HepG2 (cell line): ENCODE data around the gene EFNA4. TPM values are rescaled to one million over a fixed set of nuclear protein-coding genes. Genes with fewer than 3 reads are reported as not detected.
A peak's percentile ranks its signal among the peaks of the same experiment; 100 is the strongest.

Experiments used
- ATAC-seq: fragments of 200-7000 bp; cut with Tn5 transposase; 3 replicates; pipeline ENCODE4 v1.9.1; 2020; ENCODE audit warnings: mild to moderate bottlenecking, moderate library complexity
- BruUV-seq: library from RNA; stranded (reverse); fragments of 400-500 nt; replicated peaks from 2 replicates; lab custom pipeline; 2021; lab: Mats Ljungman, UMichigan
- CTCF ChIA-PET: fragments of 300-600 bp; formaldehyde crosslinking; extraction: SDS; loops from one replicate; lab custom pipeline; 2021; ENCODE audit warnings: low total read pairs, inconsistent platforms, low intra/inter-chr PET ratio; lab: Yijun Ruan, JAX
- POLR2A ChIA-PET: fragments of 350-600 bp; sonication (Branson Sonifier 250); formaldehyde crosslinking; loops from one replicate; lab custom pipeline; 2020; ENCODE audit warnings: antibody characterized with exemption, inconsistent platforms; lab: Yijun Ruan, JAX
- DNase-seq: peaks from one replicate; pipeline ENCODE4 v3.0.0-alpha.2; 2015; ENCODE audit warnings: low spot score
- FAIRE-seq: peaks from 3 replicates; lab custom pipeline; 2011; peaks lifted over from hg19 to GRCh38; lab: Jason Lieb, UNC
- H2AFZ ChIP-seq: one replicate; pipeline ENCODE4 v1.6.1; 2011; ENCODE audit warnings: low read length, inconsistent platforms
- H3K27ac ChIP-seq: fragments of 300-600 bp; 3 replicates; pipeline ENCODE4 v1.8.0; 2011; ENCODE audit warnings: mixed run types, mild to moderate bottlenecking, mixed read lengths, low read length, inconsistent platforms; ENCODE audit not compliant: insufficient read depth; ENCODE audit errors: extremely low read length
- H3K27me3 ChIP-seq, 2 experiments: fragments of 200-600 bp in 1 of 2; 2 replicates in 1 of 2; 3 replicates in 1 of 2; pipeline versions ENCODE4 v1.6.0 to v1.8.0; 2011; ENCODE audit warnings: low read length in 2 of 2, mild to moderate bottlenecking in 2 of 2, moderate library complexity in 2 of 2, inconsistent platforms in 1 of 2; ENCODE audit not compliant: insufficient read depth in 2 of 2, control insufficient read depth in 1 of 2
- H3K36me3 ChIP-seq, 2 experiments: fragments of 200-600 bp in 1 of 2; replicated peaks in 1 of 2; 2 replicates in 1 of 2; 3 replicates in 1 of 2; pipeline versions ENCODE4 v1.5.1 to v1.8.0; 2011; ENCODE audit warnings: low read length in 2 of 2, inconsistent platforms in 1 of 2; ENCODE audit not compliant: insufficient read depth in 2 of 2, control insufficient read depth in 1 of 2
- H3K4me1 ChIP-seq: 2 replicates; pipeline ENCODE4 v1.5.1; 2012; ENCODE audit warnings: low read length, inconsistent platforms; ENCODE audit not compliant: insufficient read depth
- H3K4me2 ChIP-seq: 2 replicates; pipeline ENCODE4 v1.6.0; 2011; ENCODE audit warnings: low read depth, low read length, inconsistent platforms
- H3K4me3 ChIP-seq, 3 experiments: fragments of 200-600 bp in 1 of 3; sonication (generic), shearing (Covaris generic) in 1 of 3; replicated peaks in 1 of 3; 2 replicates each; pipeline ENCODE4 v1.5.1; 2011 to 2016; ENCODE audit warnings: low read length in 3 of 3, inconsistent platforms in 2 of 3, low read depth in 2 of 3, mild to moderate bottlenecking in 2 of 3, control low read depth in 1 of 3, mixed read lengths in 1 of 3; ENCODE audit not compliant: insufficient read depth in 1 of 3
- H3K79me2 ChIP-seq: one replicate; pipeline ENCODE4 v1.6.1; 2011; ENCODE audit warnings: low read length, inconsistent platforms; ENCODE audit not compliant: insufficient read depth
- H3K9ac ChIP-seq: 2 replicates; pipeline ENCODE4 v1.6.0; 2011; ENCODE audit warnings: mild to moderate bottlenecking, low read depth, low read length, inconsistent platforms; ENCODE audit not compliant: insufficient read depth
- H3K9me3 ChIP-seq: 2 replicates; pipeline ENCODE4 v1.5.1; 2012; ENCODE audit warnings: mild to moderate bottlenecking, low read length
- H4K20me1 ChIP-seq: 2 replicates; pipeline ENCODE4 v1.6.0; 2011; ENCODE audit warnings: inconsistent platforms, mild to moderate bottlenecking, low read length, moderate library complexity; ENCODE audit not compliant: insufficient read depth
- BCL6 ChIP-seq: IDR thresholded peaks from 2 replicates; pipeline ENCODE4 v1.6.1; 2016; ENCODE audit warnings: missing genetic modification reagents, missing compliant biosample characterization
- CENPT ChIP-seq: sonication (generic); formaldehyde crosslinking; IDR thresholded peaks from 2 replicates; pipeline ENCODE4 v1.8.0; 2022; ENCODE audit warnings: low read depth, mild to moderate bottlenecking, moderate library complexity, missing genetic modification reagents
- GABPB1 ChIP-seq: IDR thresholded peaks from 2 replicates; pipeline ENCODE4 v1.6.1; 2016; ENCODE audit warnings: mild to moderate bottlenecking, missing genetic modification reagents, moderate library complexity, missing compliant biosample characterization
- GATAD1 ChIP-seq: IDR thresholded peaks from 2 replicates; pipeline ENCODE4 v1.6.1; 2016; ENCODE audit warnings: missing genetic modification reagents, missing compliant biosample characterization
- IKZF4 ChIP-seq: sonication (generic); formaldehyde crosslinking; IDR thresholded peaks from 2 replicates; pipeline ENCODE4 v1.5.1; 2020; ENCODE audit warnings: borderline replicate concordance, mild to moderate bottlenecking, low read depth, missing genetic modification reagents; ENCODE audit errors: not compliant biosample characterization
- KMT2B ChIP-seq: IDR thresholded peaks from 2 replicates; pipeline ENCODE4 v1.6.1; 2016; ENCODE audit warnings: missing genetic modification reagents, missing compliant biosample characterization
- MXI1 ChIP-seq: IDR thresholded peaks from 3 replicates; pipeline ENCODE4 v1.6.1; 2012; ENCODE audit warnings: low read depth, low read length, inconsistent platforms, borderline replicate concordance
- NONO ChIP-seq, 2 experiments: fragments of 450-650 bp in 1 of 2; sonication (generic) in 1 of 2; formaldehyde crosslinking in 1 of 2; IDR thresholded peaks in 1 of 2; conservative IDR thresholded peaks in 1 of 2; 2 replicates each; pipeline versions ENCODE4 v1.6.1 to v1.8.0; 2017 to 2022; ENCODE audit warnings: mild to moderate bottlenecking in 1 of 2, missing genetic modification reagents in 1 of 2, moderate library complexity in 1 of 2
- NR2F6 ChIP-seq, 2 experiments: IDR thresholded peaks; 2 replicates each; pipeline ENCODE4 v1.6.1; 2016; ENCODE audit warnings: antibody characterized with exemption in 1 of 2, mild to moderate bottlenecking in 1 of 2
- PATZ1 ChIP-seq: sonication (generic); formaldehyde crosslinking; IDR thresholded peaks from 2 replicates; pipeline ENCODE4 v1.4.0; 2020; ENCODE audit warnings: missing genetic modification reagents
- STAG1 ChIP-seq: sonication (generic); formaldehyde crosslinking; IDR thresholded peaks from 2 replicates; pipeline ENCODE4 v1.4.0; 2020; ENCODE audit warnings: missing genetic modification reagents
- ZBTB38 ChIP-seq: sonication (generic); formaldehyde crosslinking; IDR thresholded peaks from 2 replicates; pipeline ENCODE4 v1.5.1; 2020; ENCODE audit warnings: mild to moderate bottlenecking, missing genetic modification reagents
- ZFAT ChIP-seq: sonication (generic); formaldehyde crosslinking; conservative IDR thresholded peaks from 2 replicates; pipeline ENCODE4 v1.8.1; 2023; ENCODE audit warnings: missing genetic modification reagents, inconsistent platforms
- ZNF230 ChIP-seq: sonication (generic); formaldehyde crosslinking; IDR thresholded peaks from 2 replicates; pipeline ENCODE4 v1.4.0; 2020; ENCODE audit warnings: mild to moderate bottlenecking, missing genetic modification reagents
- ZNF556 ChIP-seq: sonication (generic); formaldehyde crosslinking; IDR thresholded peaks from 2 replicates; pipeline ENCODE4 v1.4.0; 2020; ENCODE audit warnings: mild to moderate bottlenecking, missing genetic modification reagents, borderline replicate concordance
- ZNF609 ChIP-seq: sonication (generic); formaldehyde crosslinking; IDR thresholded peaks from 2 replicates; pipeline ENCODE4 v1.4.0; 2020; ENCODE audit warnings: mild to moderate bottlenecking, missing genetic modification reagents, borderline replicate concordance
- WGBS: methylation state at CpG from one replicate; pipeline ENCODE4 v1.1.6; 2017; ENCODE audit warnings: low lambda C conversion rate; 5-methylcytosine and 5-hydroxymethylcytosine counted together
- in situ Hi-C: cut with HindIII; loops from 2 replicates; pipeline ENCODE4 v1.10.0; 2017; ENCODE audit warnings: low pct_unique_long_range_greater_than_20kb; ENCODE audit not compliant: extremely low pct_ligation_motif_present
- intact Hi-C: fragments of 100-400 bp; cut with micrococcal nuclease; formaldehyde crosslinking; loops from one replicate; pipeline ENCODE4 v1.10.0; 2022; ENCODE audit not compliant: unreplicated experiment
- polyA plus RNA-seq, 8 experiments: library from polyadenylated mRNA; depleted of rRNA in 3 of 8; stranded (reverse) in 7 of 8; unstranded in 1 of 8; fragments of >200 nt; fragmentation: Illumina TruSeq in 4 of 8; extraction: Trizol in 4 of 8; gene quantifications; 2 replicates each; pipeline versions ENCODE4 v1.2.1 to v1.2.3, GENCODE V29; 2011 to 2016; ENCODE audit warnings: low read depth in 4 of 8, missing spikeins in 1 of 8, mixed read lengths in 1 of 8; ENCODE audit not compliant: insufficient read depth in 1 of 8
- total RNA-seq, 5 experiments: library from RNA; depleted of rRNA; stranded (reverse); fragments of >200 nt; fragmentation: Illumina TruSeq; extraction: Trizol; gene quantifications; 2 replicates each; pipeline ENCODE4 v1.2.3, GENCODE V29; 2016; ENCODE audit warnings: low read depth in 1 of 5

EFNA4 gene
- total and polyA plus RNA-seq, 2 of the 13 experiments (the other 11 are each of a cell fraction or from before 2014, with no cell fraction given), result 12.0 to 17.2 TPM

GRCh38 chr1:155061381-155062150, 2.0 kb upstream of the EFNA4 start:
- FAIRE-seq, result peak; percentile 91
- Histone ChIP-seq H2AFZ (no peak overlapping the region), H3K36me3 (peaks cover 6 to 11% of the 10 kb centered on the region in 2 experiments; a peak in 4 of 5 replicates), H3K4me3 (no peak overlapping the region), H3K9ac (no peak overlapping the region), H3K4me1 (peaks cover 32% of the 10 kb centered on the region), H3K79me2 (peaks cover 9% of the 10 kb centered on the region), H3K9me3 (no peaks in the 10 kb centered on the region), H3K4me2 (no peak overlapping the region), H3K27me3 (no peaks in the 10 kb centered on the region), H3K27ac (no peak overlapping the region), H4K20me1 (no peaks in the 10 kb centered on the region)
- POLR2A ChIA-PET, result interaction anchor here (1.0 to 1.3 kb wide), 2 partner anchors 12 to 88 kb away, joined by 4 to 9 read pairs; no protein-coding TSS in a partner anchor
- BruUV-seq, result no TSS peak
- CTCF ChIA-PET, result interaction anchor here (0.7 to 4.0 kb wide), 9 partner anchors 9 to 155 kb away, joined by 3 to 39 read pairs (median 6); partner anchors contain the start of gene ADAM15
- ATAC-seq, result peak; percentile 53
- intact Hi-C loops (loop anchor here (1.0 to 5.0 kb wide), 3 partner anchors 23 to 87 kb away; partner anchors contain the start of gene CKS1B), in situ Hi-C loops (loop anchor here (5.0 kb wide), 1 partner anchor 79 kb away; the partner anchor contains the start of gene FLAD1)
- WGBS, result 71% methylated on average over 19 of the region's 21 CpGs
- peak; percentile 75 for DNase-seq
- TF ChIP-seq IKZF4 (no peak), ZNF556 (CRISPR knock-in tag) (no peak), BCL6 (CRISPR knock-in tag) (peak; percentile 25; the same call in 1 of the 2 replicates), CENPT (no peak), NR2F6 (IDR thresholded peaks at IDR 0.05) (no peak), NR2F6 (CRISPR knock-in tag; IDR thresholded peaks at IDR 0.05) (peak; percentile 64; the same call in 1 of the 2 replicates), GABPB1 (CRISPR knock-in tag) (peak; percentile 49; the same call in 1 of the 2 replicates), NONO (IDR thresholded peaks at IDR 0.05) (no peak), NONO (CRISPR knock-in tag; conservative IDR thresholded peaks at IDR 0.05) (peak; percentile 44; the same call in 1 of the 2 replicates), GATAD1 (CRISPR knock-in tag) (peak; percentile 25; the same call in 1 of the 2 replicates), PATZ1 (peak; percentile 40; the same call in 1 of the 2 replicates), KMT2B (CRISPR knock-in tag) (no peak), STAG1 (peak; percentile 95), ZBTB38 (0 out of 2 replicates have a peak, but pooled peaks have one; percentile 25), ZNF230 (CRISPR knock-in tag) (0 out of 2 replicates have a peak, but pooled peaks have one; percentile 30), MXI1 (peak; percentile 39; the same call in 1 of the 3 replicates), ZFAT (CRISPR knock-in tag) (no peak), ZNF609 (0 out of 2 replicates have a peak, but pooled peaks have one; percentile 33)
